BJ (cell line): Measurements from ENCODE around the gene MYH3. TPM values are rescaled to one million over a fixed set of nuclear protein-coding genes. Genes with fewer than 3 reads are reported as not detected.
A peak's percentile ranks its signal among the peaks of the same experiment; 100 is the strongest.

ENCODE experiments used
- CTCF ChIA-PET: fragments of 350-600 bp; formaldehyde crosslinking; extraction: SDS; loops from one replicate; lab custom pipeline; 2021; ENCODE audit warnings: antibody characterized with exemption, inconsistent platforms; lab: Yijun Ruan, JAX
- POLR2A ChIA-PET: fragments of 300-600 bp; sonication (Branson Sonifier 250); formaldehyde crosslinking; extraction: SDS; loops from one replicate; lab custom pipeline; 2021; ENCODE audit warnings: antibody characterized with exemption; lab: Charles Lee
- DNase-seq: peaks from one replicate; pipeline ENCODE4 v3.0.0-alpha.2; 2011; ENCODE audit warnings: low read depth
- H3K27me3 ChIP-seq: 2 replicates; pipeline ENCODE4 v1.6.0; 2011; ENCODE audit warnings: low read length; ENCODE audit not compliant: control insufficient read depth, insufficient read depth
- H3K36me3 ChIP-seq: 2 replicates; pipeline ENCODE4 v1.5.1; 2011; ENCODE audit warnings: low read length; ENCODE audit not compliant: control insufficient read depth, insufficient read depth
- H3K4me3 ChIP-seq: 2 replicates; pipeline ENCODE4 v1.5.1; 2011; ENCODE audit warnings: low read depth, mild to moderate bottlenecking, control low read depth, low read length
- CTCF ChIP-seq: IDR thresholded peaks from 2 replicates; pipeline ENCODE4 v1.5.1; 2011; ENCODE audit warnings: low read depth, mild to moderate bottlenecking, control low read depth, inconsistent platforms, low read length, moderate library complexity; ENCODE audit not compliant: insufficient read depth
- polyA plus RNA-seq: library from polyadenylated mRNA; depleted of rRNA; stranded (reverse); fragments of >200 nt; gene quantifications from 2 replicates; pipeline ENCODE4 v1.2.3, GENCODE V29; 2011

Gene MYH3
- polyA plus RNA-seq, 1 experiment: 1.3 TPM

- no peak for TF ChIP-seq CTCF
- Histone ChIP-seq H3K36me3 (no peaks in the 10 kb centered on the region; the same call in 1 of the 2 replicates), H3K27me3 (no peaks in the 10 kb centered on the region), H3K4me3 (no peak overlapping the region)
- CTCF ChIA-PET: interaction anchor here (0.6 to 19.6 kb wide), 7 partner anchors 8 to 205 kb away, joined by 4 to 219 read pairs (median 10); no protein-coding TSS in a partner anchor
- POLR2A ChIA-PET: no interaction called here
- DNase-seq: no peak
These were observed 16.6 kb downstream of the MYH3 start for GRCh38 chr17:10640475-10640874.

- DNase-seq: no peak
- Histone ChIP-seq H3K36me3 (no peaks in the 10 kb centered on the region; the same call in 1 of the 2 replicates), H3K27me3 (no peaks in the 10 kb centered on the region), H3K4me3 (no peak overlapping the region)
- no peak for TF ChIP-seq CTCF
- CTCF ChIA-PET: interaction anchor here (1.0 to 19.6 kb wide), 4 partner anchors 9 to 207 kb away, joined by 3 to 219 read pairs (median 14); no protein-coding TSS in a partner anchor
- POLR2A ChIA-PET: no interaction called here
These were observed 19.0 kb downstream of the MYH3 start for GRCh38 chr17:10638151-10638550.

- no peaks in the 10 kb centered on the region; the same call in 1 of the 2 replicates for H3K36me3 ChIP-seq
- no peak for DNase-seq
- POLR2A ChIA-PET: no interaction called here
These were observed 21.8 kb downstream of the MYH3 start for GRCh38 chr17:10635290-10635689.

GRCh38 chr17:10633738-10634379 lies 23.2 kb downstream of the MYH3 start:
- ChIA-PET CTCF (interaction anchor here (0.8 to 19.6 kb wide), 5 partner anchors 9 to 510 kb away, joined by 3 to 219 read pairs (median 5); no protein-coding TSS in a partner anchor), POLR2A (no interaction called here)
- DNase-seq: no peak
- no peak for TF ChIP-seq CTCF
- no peaks in the 10 kb centered on the region for H3K27me3 ChIP-seq
- H3K4me3 ChIP-seq: no peak overlapping the region
- H3K36me3 ChIP-seq: no peaks in the 10 kb centered on the region

More at GRCh38 chr17:10635290-10635689, 21.8 kb downstream of the MYH3 start:
- H3K27me3 ChIP-seq: no peaks in the 10 kb centered on the region
- H3K4me3 ChIP-seq: no peak overlapping the region
- TF ChIP-seq CTCF: 0 out of 2 replicates have a peak, but pooled peaks have one; percentile 5
- CTCF ChIA-PET: interaction anchor here (1.0 to 19.6 kb wide), 3 partner anchors 8 to 47 kb away, joined by 3 to 219 read pairs (median 129); no protein-coding TSS in a partner anchor

GRCh38 chr17:10631701-10632100 lies 25.4 kb downstream of the MYH3 start:
- Histone ChIP-seq H3K4me3 (no peak overlapping the region), H3K27me3 (no peaks in the 10 kb centered on the region), H3K36me3 (no peaks in the 10 kb centered on the region)
- POLR2A ChIA-PET: no interaction called here
- TF ChIP-seq CTCF: no peak
- CTCF ChIA-PET: interaction anchor here (0.8 to 19.6 kb wide), 8 partner anchors 11 to 312 kb away, joined by 3 to 219 read pairs (median 6); no protein-coding TSS in a partner anchor
- DNase-seq: no peak
